ENCODE results near the gene BICC1. TPM values are rescaled to one million over a fixed set of nuclear protein-coding genes. Genes with fewer than 3 reads are reported as not detected.

Gene BICC1
- total and polyA plus RNA-seq, 8 donors = 19.0 to 37.4 (median 23.0) TPM

DNA sequence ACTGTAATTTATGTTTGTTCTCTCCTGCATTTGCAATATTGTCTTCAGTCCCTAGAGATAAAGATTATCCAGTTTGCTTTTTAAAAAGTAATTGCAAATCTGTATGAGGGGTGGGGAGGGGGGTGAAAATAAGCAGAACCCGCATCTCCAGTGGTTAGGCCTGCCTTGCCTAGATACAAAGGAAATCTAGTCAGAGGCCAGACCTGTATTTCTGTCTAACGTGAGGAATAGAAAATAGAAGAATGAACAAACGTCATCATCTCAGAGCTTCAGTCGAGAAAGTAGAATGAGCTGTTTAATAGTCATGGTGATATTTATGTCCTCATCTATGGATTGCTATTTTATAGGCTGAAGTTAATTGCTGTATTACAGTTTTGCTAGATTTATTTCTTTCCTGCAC, 284.2 kb downstream of the BICC1 start:
- DNase-seq (no peak), FAIRE-seq (no peak), ATAC-seq (no peak)
- Histone ChIP-seq H3K4me3 (no peak overlapping the region), H3K4me1 (no peaks in the 10 kb centered on the region), H3K9me3 (no peaks in the 10 kb centered on the region), H3K27me3 (no peaks in the 10 kb centered on the region), H3K36me3 (peaks cover 0 to 8% (median 0%) of the 10 kb centered on the region in 3 donors), H3K27ac (no peak overlapping the region)
- no peak for TF ChIP-seq CTCF (IDR thresholded peaks at IDR 0.05)
- intact Hi-C loops (cut with DNase I) = loop anchor here in 1 of 3 donors (10.0 kb wide), 1 partner anchor 818 kb away; no protein-coding TSS in a partner anchor
- 48 to 63% methylated on average over 4 of the region's 4 CpGs for WGBS, 2 donors

GRCh38 chr10:58797356-58797755, 284.7 kb downstream of the BICC1 start:
- Histone ChIP-seq H3K9me3 (no peaks in the 10 kb centered on the region), H3K27ac (no peak overlapping the region), H3K4me1 (no peaks in the 10 kb centered on the region), H3K36me3 (peaks cover 0 to 8% (median 0%) of the 10 kb centered on the region in 3 donors), H3K4me3 (no peak overlapping the region), H3K27me3 (no peaks in the 10 kb centered on the region)
- DNase-seq (no peak), ATAC-seq (no peak), FAIRE-seq (no peak)
- no peak for TF ChIP-seq CTCF (IDR thresholded peaks at IDR 0.05)
- intact Hi-C loops (cut with DNase I) = loop anchor here in 1 of 3 donors (10.0 kb wide), 1 partner anchor 817 kb away; no protein-coding TSS in a partner anchor

- DNase-seq = no peak
- Histone ChIP-seq H3K4me1 (no peaks in the 10 kb centered on the region), H3K36me3 (peaks cover 0 to 12% (median 0%) of the 10 kb centered on the region in 3 donors), H3K27me3 (no peaks in the 10 kb centered on the region), H3K27ac (no peak overlapping the region), H3K9me3 (no peaks in the 10 kb centered on the region), H3K4me3 (no peak overlapping the region)
- no peak for FAIRE-seq
- ATAC-seq = no peak
- intact Hi-C loops (cut with DNase I) = no loop called here
- 53 to 82% methylated on average over 1 of the region's 1 CpG for WGBS, 2 donors
- no peak for TF ChIP-seq CTCF (IDR thresholded peaks at IDR 0.05)
Observed at GRCh38 chr10:58802047-58802446, 289.4 kb downstream of the BICC1 start.

DNA sequence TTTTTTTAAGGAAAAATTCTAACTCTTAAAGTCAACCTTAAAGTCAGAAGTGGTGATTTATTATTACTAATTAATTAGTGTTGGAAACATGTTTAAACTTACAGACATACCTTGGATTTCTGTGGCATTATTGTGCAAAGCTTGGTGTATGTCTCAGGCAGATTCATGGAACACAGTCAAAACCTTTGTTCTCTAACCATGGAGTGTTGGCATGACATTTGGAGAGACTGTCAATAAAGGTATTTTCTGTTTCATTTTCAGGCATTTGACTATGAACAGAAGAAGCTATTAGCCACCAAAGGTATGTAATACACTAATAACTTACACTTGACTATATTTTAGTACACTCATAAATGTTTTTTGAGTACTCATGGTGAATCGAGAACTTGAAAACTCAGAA, 293.7 kb downstream of the BICC1 start:
- H3K4me3 ChIP-seq = no peak overlapping the region
- no peaks in the 10 kb centered on the region for H3K9me3 ChIP-seq
- DNase-seq (no peak), ATAC-seq (no peak), FAIRE-seq (no peak)
- no peaks in the 10 kb centered on the region for H3K4me1 ChIP-seq
- WGBS, 2 donors = 88 to 94% methylated on average over 1 of the region's 1 CpG
- H3K36me3 ChIP-seq = peaks cover 0 to 17% (median 0%) of the 10 kb centered on the region in 3 donors
- intact Hi-C loops (cut with DNase I) = no loop called here
- no peak for TF ChIP-seq CTCF (IDR thresholded peaks at IDR 0.05)
- H3K27ac ChIP-seq = no peak overlapping the region
- no peaks in the 10 kb centered on the region for H3K27me3 ChIP-seq

- no peak overlapping the region for H3K4me3 ChIP-seq
- no peak overlapping the region for H3K27ac ChIP-seq
Observed at GRCh38 chr10:58806970-58807628, 294.4 kb downstream of the BICC1 start.

More at GRCh38 chr10:58806970-58807628, 294.4 kb downstream of the BICC1 start:
- intact Hi-C loops (cut with DNase I) = no loop called here
- Histone ChIP-seq H3K4me1 (no peaks in the 10 kb centered on the region), H3K36me3 (peaks cover 0 to 17% (median 0%) of the 10 kb centered on the region in 3 donors), H3K9me3 (no peaks in the 10 kb centered on the region), H3K27me3 (no peaks in the 10 kb centered on the region)
- DNase-seq = no peak
- no peak for TF ChIP-seq CTCF (IDR thresholded peaks at IDR 0.05)
- ATAC-seq = no peak
- FAIRE-seq = no peak
- 88 to 91% methylated on average over 4 of the region's 4 CpGs for WGBS, 2 donors
